ENCODE measurements around the gene ROR1.

The ROR1 gene

DNA sequence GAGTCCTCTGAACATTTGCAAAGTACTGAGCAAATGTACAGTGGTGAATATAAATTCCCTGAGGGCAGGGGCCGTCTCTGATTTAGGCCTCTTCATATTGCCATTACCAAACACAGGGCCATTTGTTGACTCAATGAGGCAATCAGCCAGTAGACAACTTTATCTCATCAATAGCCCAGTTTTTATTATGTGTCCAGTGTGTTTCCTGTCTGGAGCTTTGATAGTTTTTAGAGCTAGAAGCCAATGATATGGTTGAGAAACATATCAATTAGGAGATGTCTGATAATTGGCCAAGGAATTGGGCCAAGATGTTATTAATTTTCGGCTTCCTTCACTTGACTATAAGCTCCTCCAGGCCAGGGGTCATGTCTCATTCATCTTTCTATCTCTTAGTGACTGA is 163.0 kb downstream of the ROR1 start:
- TF ChIP-seq, protein P1, sequence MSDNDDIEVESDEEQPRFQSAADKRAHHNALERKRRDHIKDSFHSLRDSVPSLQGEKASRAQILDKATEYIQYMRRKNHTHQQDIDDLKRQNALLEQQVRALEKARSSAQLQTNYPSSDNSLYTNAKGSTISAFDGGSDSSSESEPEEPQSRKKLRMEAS (IDR thresholded peaks at IDR 0.05; ENCODE audit: low read depth, low read length): no peak
- TF ChIP-seq MYC (IDR thresholded peaks at IDR 0.05; ENCODE audit: low read depth, low read length): no peak
- TF ChIP-seq POLR2A (IDR thresholded peaks at IDR 0.05; ENCODE audit: extremely low read depth, insufficient read length): no peak
- TF ChIP-seq, protein P2, sequence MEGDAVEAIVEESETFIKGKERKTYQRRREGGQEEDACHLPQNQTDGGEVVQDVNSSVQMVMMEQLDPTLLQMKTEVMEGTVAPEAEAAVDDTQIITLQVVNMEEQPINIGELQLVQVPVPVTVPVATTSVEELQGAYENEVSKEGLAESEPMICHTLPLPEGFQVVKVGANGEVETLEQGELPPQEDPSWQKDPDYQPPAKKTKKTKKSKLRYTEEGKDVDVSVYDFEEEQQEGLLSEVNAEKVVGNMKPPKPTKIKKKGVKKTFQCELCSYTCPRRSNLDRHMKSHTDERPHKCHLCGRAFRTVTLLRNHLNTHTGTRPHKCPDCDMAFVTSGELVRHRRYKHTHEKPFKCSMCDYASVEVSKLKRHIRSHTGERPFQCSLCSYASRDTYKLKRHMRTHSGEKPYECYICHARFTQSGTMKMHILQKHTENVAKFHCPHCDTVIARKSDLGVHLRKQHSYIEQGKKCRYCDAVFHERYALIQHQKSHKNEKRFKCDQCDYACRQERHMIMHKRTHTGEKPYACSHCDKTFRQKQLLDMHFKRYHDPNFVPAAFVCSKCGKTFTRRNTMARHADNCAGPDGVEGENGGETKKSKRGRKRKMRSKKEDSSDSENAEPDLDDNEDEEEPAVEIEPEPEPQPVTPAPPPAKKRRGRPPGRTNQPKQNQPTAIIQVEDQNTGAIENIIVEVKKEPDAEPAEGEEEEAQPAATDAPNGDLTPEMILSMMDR (IDR thresholded peaks at IDR 0.05; ENCODE audit: low read depth, low read length): no peak
- H3K4me3 ChIP-seq (ENCODE audit: low read depth, low read length): no peak overlapping the region
- no peak for DNase-seq (ENCODE audit: low read depth)

DNA sequence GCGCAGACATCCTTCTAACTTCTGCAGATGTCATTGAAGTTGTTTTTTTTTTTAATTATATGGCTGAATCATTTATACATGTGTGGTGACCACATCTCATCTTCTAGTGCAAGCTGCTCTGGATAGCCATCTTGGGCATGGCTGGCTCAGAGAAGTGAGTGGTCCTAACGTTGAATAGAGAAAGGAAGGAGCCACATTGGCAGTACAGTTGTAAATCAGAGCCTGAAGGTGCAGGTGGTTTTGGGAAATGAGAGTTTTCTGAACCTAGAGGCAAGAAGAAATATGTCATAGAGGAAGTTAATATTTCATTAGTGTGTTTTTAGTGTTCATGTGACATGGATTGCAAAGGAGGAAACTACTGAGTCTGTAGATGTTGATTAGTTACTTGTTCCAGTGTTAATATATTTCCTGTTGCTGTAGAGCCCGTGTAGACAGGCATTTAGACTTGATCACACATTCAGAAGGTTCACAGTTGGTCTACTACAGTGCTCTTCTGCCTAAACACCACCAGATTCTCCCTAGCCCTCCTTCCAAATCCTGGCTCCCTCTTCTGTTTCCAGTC is 163.7 kb downstream of the ROR1 start:
- TF ChIP-seq, protein P1 (IDR thresholded peaks at IDR 0.05; ENCODE audit: low read depth, low read length): no peak
- TF ChIP-seq MYC (IDR thresholded peaks at IDR 0.05; ENCODE audit: low read depth, low read length) (no peak), POLR2A (IDR thresholded peaks at IDR 0.05; ENCODE audit: extremely low read depth, insufficient read length) (no peak)
- TF ChIP-seq, protein P2 (IDR thresholded peaks at IDR 0.05; ENCODE audit: low read depth, low read length): no peak
- no peak overlapping the region for H3K4me3 ChIP-seq (ENCODE audit: low read depth, low read length)
- no peak for DNase-seq (ENCODE audit: low read depth)

DNA sequence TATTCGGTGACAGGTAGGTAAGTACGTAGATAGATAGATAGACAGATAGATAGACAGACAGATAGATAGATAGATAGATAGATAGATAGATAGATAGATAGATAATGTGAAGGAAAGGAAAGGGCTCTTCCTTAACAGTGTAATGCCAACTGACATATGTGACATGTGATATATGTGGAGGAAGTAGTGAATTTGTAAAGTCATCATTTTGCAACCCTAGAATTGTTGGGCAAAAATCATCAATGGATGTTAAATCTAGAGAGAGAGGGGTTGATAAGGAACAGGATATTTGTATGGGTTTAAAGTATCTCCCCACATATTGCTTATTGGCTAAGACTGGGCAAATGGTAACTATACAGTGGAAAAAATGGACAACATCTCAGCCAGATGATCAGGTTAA is 166.6 kb downstream of the ROR1 start:
- no peak overlapping the region for H3K4me3 ChIP-seq (ENCODE audit: low read depth, low read length)
- no peak for DNase-seq (ENCODE audit: low read depth)
- TF ChIP-seq, protein P1 (IDR thresholded peaks at IDR 0.05; ENCODE audit: low read depth, low read length): no peak
- TF ChIP-seq, protein P2 (IDR thresholded peaks at IDR 0.05; ENCODE audit: low read depth, low read length): no peak
- TF ChIP-seq POLR2A (IDR thresholded peaks at IDR 0.05; ENCODE audit: extremely low read depth, insufficient read length) (no peak), MYC (IDR thresholded peaks at IDR 0.05; ENCODE audit: low read depth, low read length) (no peak)

DNA sequence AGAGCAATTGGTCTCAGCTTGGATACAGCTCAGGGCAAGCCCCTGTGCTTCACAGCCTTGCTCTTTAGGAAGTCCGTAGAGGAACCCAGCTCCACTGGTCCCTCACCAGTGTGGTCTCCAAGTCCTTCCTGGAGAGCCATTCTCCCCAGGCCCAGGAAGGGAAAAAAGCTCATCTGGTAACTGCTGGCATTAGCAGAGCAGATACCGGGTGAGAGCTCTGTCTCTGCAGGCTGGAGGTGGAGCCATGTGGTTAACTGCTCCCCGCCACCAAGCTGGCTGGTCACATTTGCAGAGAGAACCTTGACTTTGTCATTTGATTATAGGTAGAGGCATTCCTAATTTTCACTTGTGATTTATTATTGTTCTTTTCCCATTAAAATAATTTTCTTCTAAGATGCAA is 169.6 kb downstream of the ROR1 start:
- no peak overlapping the region for H3K4me3 ChIP-seq (ENCODE audit: low read depth, low read length)
- TF ChIP-seq, protein P2 (IDR thresholded peaks at IDR 0.05; ENCODE audit: low read depth, low read length): no peak
- TF ChIP-seq POLR2A (IDR thresholded peaks at IDR 0.05; ENCODE audit: extremely low read depth, insufficient read length) (no peak), MYC (IDR thresholded peaks at IDR 0.05; ENCODE audit: low read depth, low read length) (no peak)
- TF ChIP-seq, protein P1 (IDR thresholded peaks at IDR 0.05; ENCODE audit: low read depth, low read length): no peak
- no peak for DNase-seq (ENCODE audit: low read depth)

DNA sequence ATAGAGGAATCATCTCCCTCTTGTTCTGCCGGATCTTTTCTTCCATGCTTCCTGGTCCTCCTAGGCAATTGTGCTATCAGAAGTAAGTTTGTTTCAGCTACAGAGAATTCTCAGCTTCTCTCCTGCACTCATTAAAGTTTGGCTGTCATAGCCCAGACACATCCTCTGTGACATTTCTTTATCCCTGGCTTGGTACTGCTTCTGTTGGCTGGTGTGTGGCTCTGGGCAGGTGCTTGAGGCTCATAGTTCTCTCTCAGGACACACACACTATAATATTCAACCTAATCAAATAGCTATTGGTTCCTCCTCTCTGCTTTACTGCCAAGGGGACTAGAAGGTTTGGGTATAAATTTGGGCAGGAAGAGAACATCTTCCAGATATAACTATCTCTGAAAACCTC is 172.1 kb downstream of the ROR1 start:
- DNase-seq (ENCODE audit: low read depth): no peak
- H3K4me3 ChIP-seq (ENCODE audit: low read depth, low read length): no peak overlapping the region
- TF ChIP-seq, protein P1 (IDR thresholded peaks at IDR 0.05; ENCODE audit: low read depth, low read length): no peak
- TF ChIP-seq MYC (IDR thresholded peaks at IDR 0.05; ENCODE audit: low read depth, low read length): no peak
- TF ChIP-seq POLR2A (IDR thresholded peaks at IDR 0.05; ENCODE audit: extremely low read depth, insufficient read length): no peak
- TF ChIP-seq, protein P2 (IDR thresholded peaks at IDR 0.05; ENCODE audit: low read depth, low read length): no peak
